Naive thymus-derived CD8-positive, alpha-beta T cell (primary cell): Measurements from ENCODE around the gene C6orf132. TPM values are rescaled to one million over a fixed set of nuclear protein-coding genes. Genes with fewer than 3 reads are reported as not detected.
"Not testable (repeated sequence)": the region's sequence is repeated elsewhere in the genome, so short reads cannot be mapped to it uniquely, and the experiment has no call there.

Experiments used
- ATAC-seq, 2 donors: fragments of 150-1000 bp; cut with Tn5 transposase in 1 of 2; sonication (Bioruptor Pico), chemical (Tn5 transposase) in 1 of 2; 1 replicate in 1 of 2; 2 replicates in 1 of 2; pipeline ENCODE4 v1.10.0; 2021; ENCODE audit warnings: mild to moderate bottlenecking in 2 of 2, moderate library complexity in 2 of 2
- POLR2A ChIA-PET: fragments of 350-600 bp; sonication (Branson Sonifier 250); formaldehyde crosslinking; loops from one replicate; lab custom pipeline; 2021; ENCODE audit warnings: antibody characterized with exemption; lab: Charles Lee
- DNase-seq, 10 donors: peaks; one replicate each; pipeline versions ENCODE4 v3.0.0 to v3.0.0-alpha.2; 2020 to 2022
- H3K27ac Mint-ChIP-seq, 10 donors: one replicate each; pipeline ENCODE4 v1.8.0; 2020 to 2022; ENCODE audit warnings: mild to moderate bottlenecking in 10 of 10, mixed read lengths in 10 of 10, moderate library complexity in 4 of 10, inconsistent platforms in 1 of 10
- H3K27me3 Mint-ChIP-seq, 5 donors: one replicate each; pipeline ENCODE4 v1.8.0; 2021 to 2022; ENCODE audit warnings: mixed read lengths in 5 of 5
- H3K36me3 Mint-ChIP-seq, 3 donors: one replicate each; pipeline ENCODE4 v1.8.0; 2020 to 2022; ENCODE audit warnings: mixed read lengths in 3 of 3, mild to moderate bottlenecking in 2 of 3, inconsistent platforms in 1 of 3
- H3K4me1 Mint-ChIP-seq, 4 donors: one replicate each; pipeline ENCODE4 v1.8.0; 2021 to 2022; ENCODE audit warnings: mixed read lengths in 4 of 4
- H3K4me3 Mint-ChIP-seq, 10 donors: one replicate each; pipeline ENCODE4 v1.8.0; 2020 to 2022; ENCODE audit warnings: mild to moderate bottlenecking in 10 of 10, mixed read lengths in 10 of 10, moderate library complexity in 6 of 10, inconsistent platforms in 1 of 10
- H3K9me3 Mint-ChIP-seq, 9 donors: one replicate each; pipeline ENCODE4 v1.8.0; 2020 to 2022; ENCODE audit warnings: mixed read lengths in 9 of 9, mild to moderate bottlenecking in 3 of 9, inconsistent platforms in 1 of 9, moderate library complexity in 1 of 9
- polyA plus RNA-seq, 3 donors: library from polyadenylated mRNA; unstranded; fragments of 300-500 nt; fragmentation: Illumina TruSeq; gene quantifications; one replicate each; pipeline ENCODE4 v1.2.3, GENCODE V29; 2021
- total RNA-seq, 8 experiments: library from RNA in 2 of 8; stranded (reverse) in 2 of 8; gene quantifications; one replicate each; pipeline ENCODE4 v1.2.3 and lab custom pipeline; 2021 to 2026

C6orf132 gene
- total and polyA plus RNA-seq, 5 experiments from 2014 or later, result 0.08 to 0.13 (median 0.08) TPM; not detected in 2

- Mint-ChIP-seq H3K27me3 (peaks cover 0 to 11% (median 2%) of the 10 kb centered on the region in 5 donors), H3K4me3 (no peak overlapping the region), H3K36me3 (no peaks in the 10 kb centered on the region), H3K9me3 (no peaks in the 10 kb centered on the region), H3K4me1 (peaks cover 0 to 2% (median 0%) of the 10 kb centered on the region in 4 donors), H3K27ac (no peak overlapping the region)
- ATAC-seq (no peak), DNase-seq (no peak)
- POLR2A ChIA-PET, result no interaction called here
Observed at GRCh38 chr6:42158011-42158410, 15.6 kb upstream of the C6orf132 start.

DNA sequence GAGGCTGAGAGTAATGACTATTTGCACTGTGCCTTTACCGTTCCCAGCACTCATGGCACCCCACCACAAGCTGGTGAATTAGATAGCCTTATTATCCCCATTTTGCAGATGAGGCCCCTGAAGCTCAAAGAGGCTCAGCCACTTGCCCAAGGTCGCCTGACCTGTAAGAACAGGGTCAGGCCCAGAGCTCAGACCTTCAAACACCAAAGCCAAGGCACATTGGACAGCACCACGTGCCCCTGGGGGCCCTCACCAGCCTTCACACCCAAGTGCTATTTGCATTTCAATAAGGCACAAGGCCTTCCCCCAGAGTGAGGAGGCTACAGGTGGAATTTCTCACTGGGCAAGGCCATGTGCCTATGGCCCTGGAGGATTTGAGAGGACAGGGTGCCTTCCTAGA, 14.2 kb upstream of the C6orf132 start:
- Mint-ChIP-seq H3K27ac (peak overlapping the region in 1 of 10 donors; percentile 54), H3K9me3 (no peaks in the 10 kb centered on the region), H3K27me3 (peaks cover 0 to 6% (median 1%) of the 10 kb centered on the region in 5 donors), H3K4me3 (no peak overlapping the region), H3K4me1 (peaks cover 0 to under 1% (median 0%) of the 10 kb centered on the region in 4 donors), H3K36me3 (no peaks in the 10 kb centered on the region)
- POLR2A ChIA-PET, result no interaction called here
- ATAC-seq, result no peak
- DNase-seq, result no peak

GRCh38 chr6:42155293-42155692, 12.9 kb upstream of the C6orf132 start:
- DNase-seq, result no peak
- H3K9me3 Mint-ChIP-seq, result no peaks in the 10 kb centered on the region
- H3K4me3 Mint-ChIP-seq, result no peak overlapping the region
- POLR2A ChIA-PET, result interaction anchor here (0.6 to 1.2 kb wide), 2 partner anchors 11 to 367 kb away, joined by 4 read pairs; no protein-coding TSS in a partner anchor
- no peaks in the 10 kb centered on the region for H3K4me1 Mint-ChIP-seq
- H3K27ac Mint-ChIP-seq, result no peak overlapping the region
- H3K27me3 Mint-ChIP-seq, result no peaks in the 10 kb centered on the region
- ATAC-seq, result no peak
- no peaks in the 10 kb centered on the region for H3K36me3 Mint-ChIP-seq

DNA sequence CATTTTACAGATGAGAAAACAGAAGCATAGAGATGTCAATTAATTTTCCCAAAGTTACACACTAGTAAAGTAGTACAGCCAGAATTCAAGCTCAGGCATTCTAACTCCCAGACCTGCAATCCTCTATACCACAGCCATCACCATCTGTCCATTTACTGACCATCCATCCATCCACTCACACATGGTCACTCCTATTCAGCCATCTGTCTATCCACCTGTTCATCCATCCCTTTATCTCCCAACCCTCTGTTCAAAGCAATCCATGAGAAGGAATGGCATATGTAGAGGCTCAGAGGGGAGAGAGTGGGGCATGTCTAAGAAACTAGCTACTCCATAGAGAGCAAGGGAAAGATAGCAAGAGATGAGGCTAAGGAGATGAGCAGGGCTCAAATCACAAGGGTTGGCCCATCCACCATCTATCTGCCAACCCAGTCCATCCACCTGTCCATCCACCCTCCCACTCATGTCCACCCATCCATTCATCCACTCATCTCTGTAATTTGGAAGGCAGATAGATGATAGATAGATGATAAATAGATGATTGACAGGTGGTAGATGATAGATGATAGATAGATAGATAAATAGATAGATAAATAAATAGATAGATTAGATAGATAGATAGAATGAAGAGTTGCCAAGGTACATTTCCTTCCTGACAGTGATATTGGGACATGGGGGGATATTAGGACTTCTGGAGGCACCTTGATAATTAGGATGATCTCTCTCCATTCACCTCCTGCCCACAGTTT, 12.2 kb upstream of the C6orf132 start:
- no peaks in the 10 kb centered on the region for H3K9me3 Mint-ChIP-seq
- H3K4me3 Mint-ChIP-seq, result no peak overlapping the region
- ATAC-seq, result no peak
- H3K4me1 Mint-ChIP-seq, result no peaks in the 10 kb centered on the region
- no peak for DNase-seq
- no peaks in the 10 kb centered on the region for H3K36me3 Mint-ChIP-seq
- H3K27ac Mint-ChIP-seq, result no peak overlapping the region
- no peaks in the 10 kb centered on the region for H3K27me3 Mint-ChIP-seq
- POLR2A ChIA-PET, result interaction anchor here (1.2 kb wide), 1 partner anchor 366 kb away, joined by 4 read pairs; no protein-coding TSS in a partner anchor

- H3K27ac Mint-ChIP-seq, result no peak overlapping the region
- ATAC-seq, result no peak
- no peak for DNase-seq
- H3K4me1 Mint-ChIP-seq, result no peaks in the 10 kb centered on the region
- no peak overlapping the region for H3K4me3 Mint-ChIP-seq
- H3K36me3 Mint-ChIP-seq, result no peaks in the 10 kb centered on the region
- POLR2A ChIA-PET, result no interaction called here
- no peaks in the 10 kb centered on the region for H3K9me3 Mint-ChIP-seq
- H3K27me3 Mint-ChIP-seq, result peaks cover 0 to 1% (median 0%) of the 10 kb centered on the region in 5 donors
Observed at GRCh38 chr6:42153921-42154320, 11.5 kb upstream of the C6orf132 start.

- POLR2A ChIA-PET, result not testable (repeated sequence)
Observed at GRCh38 chr6:42152528-42153213, 10.3 kb upstream of the C6orf132 start.

GRCh38 chr6:42152024-42152423, 9.6 kb upstream of the C6orf132 start:
- DNase-seq (no peak), ATAC-seq (no peak)
- H3K27me3 Mint-ChIP-seq, result peaks cover 0 to 1% (median 0%) of the 10 kb centered on the region in 5 donors
- no peaks in the 10 kb centered on the region for H3K36me3 Mint-ChIP-seq
- POLR2A ChIA-PET, result no interaction called here
- no peaks in the 10 kb centered on the region for H3K9me3 Mint-ChIP-seq
- H3K4me1 Mint-ChIP-seq, result no peaks in the 10 kb centered on the region
- H3K4me3 Mint-ChIP-seq, result no peak overlapping the region
- H3K27ac Mint-ChIP-seq, result no peak overlapping the region

More at GRCh38 chr6:42152528-42153213, 10.3 kb upstream of the C6orf132 start:
- H3K4me3 Mint-ChIP-seq, H3K36me3 Mint-ChIP-seq, H3K27me3 Mint-ChIP-seq, H3K4me1 Mint-ChIP-seq, ATAC-seq, DNase-seq, H3K9me3 Mint-ChIP-seq, H3K27ac Mint-ChIP-seq: not testable (repeated sequence)

DNA sequence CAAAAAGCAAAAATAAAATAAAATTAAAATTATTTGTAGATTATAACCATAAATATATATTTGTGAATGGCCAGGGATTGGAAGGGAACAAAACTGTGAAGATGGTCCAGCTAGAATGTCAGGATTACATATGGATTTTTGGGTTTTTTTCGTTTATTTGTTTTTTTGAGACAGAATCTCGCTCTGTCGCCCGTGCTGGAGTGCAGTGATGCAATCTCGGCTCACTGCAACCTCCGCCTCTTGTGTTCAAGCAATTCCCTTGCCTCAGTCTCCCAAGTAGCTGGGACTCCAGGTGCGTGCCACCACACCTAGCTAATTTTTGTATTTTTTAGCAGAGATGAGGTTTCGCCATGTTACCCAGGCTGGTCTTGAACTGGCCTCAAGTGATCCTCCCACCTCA, 7.8 kb upstream of the C6orf132 start:
- H3K4me3 Mint-ChIP-seq, result no peak overlapping the region

DNA sequence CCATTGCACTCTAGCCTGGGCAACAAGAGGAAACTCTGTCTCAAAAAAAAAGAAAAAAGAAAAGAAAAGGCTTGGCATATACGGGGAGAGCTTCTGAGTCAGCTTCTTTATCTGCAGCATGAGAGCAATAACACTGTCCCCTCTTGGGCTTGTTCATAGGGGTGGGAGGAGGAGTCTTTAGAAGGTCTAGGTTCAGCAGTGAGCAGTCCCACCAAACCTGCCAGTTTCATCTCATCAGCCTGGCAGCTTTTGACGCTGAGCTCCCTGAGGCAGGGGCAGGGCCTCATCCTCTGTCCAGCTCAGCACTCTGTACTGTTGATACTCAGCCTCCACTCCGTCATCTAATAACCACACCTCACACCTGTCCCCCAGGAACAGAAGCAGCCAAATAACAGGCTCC, 5.6 kb upstream of the C6orf132 start:
- H3K9me3 Mint-ChIP-seq, result no peaks in the 10 kb centered on the region
- no peak overlapping the region for H3K4me3 Mint-ChIP-seq
- ATAC-seq (no peak), DNase-seq (no peak)
- POLR2A ChIA-PET, result interaction anchor here (0.7 kb wide), 1 partner anchor 506 kb away, joined by 6 read pairs; no protein-coding TSS in a partner anchor
- H3K4me1 Mint-ChIP-seq, result peaks cover 0 to 2% (median 0%) of the 10 kb centered on the region in 4 donors
- H3K27ac Mint-ChIP-seq, result no peak overlapping the region
- peaks cover 7 to 22% (median 13%) of the 10 kb centered on the region in 5 donors for H3K27me3 Mint-ChIP-seq
- H3K36me3 Mint-ChIP-seq, result no peaks in the 10 kb centered on the region

More for the DNA sequence above, 7.8 kb upstream of the C6orf132 start:
- no peaks in the 10 kb centered on the region for H3K36me3 Mint-ChIP-seq
- DNase-seq (no peak), ATAC-seq (no peak)
- H3K27me3 Mint-ChIP-seq, result peaks cover 0 to 6% (median 0%) of the 10 kb centered on the region in 5 donors
- H3K27ac Mint-ChIP-seq, result no peak overlapping the region
- POLR2A ChIA-PET, result interaction anchor here (0.7 kb wide), 1 partner anchor 181 kb away, joined by 4 read pairs; no protein-coding TSS in a partner anchor
- H3K4me1 Mint-ChIP-seq, result no peaks in the 10 kb centered on the region
- H3K9me3 Mint-ChIP-seq, result no peaks in the 10 kb centered on the region

DNA sequence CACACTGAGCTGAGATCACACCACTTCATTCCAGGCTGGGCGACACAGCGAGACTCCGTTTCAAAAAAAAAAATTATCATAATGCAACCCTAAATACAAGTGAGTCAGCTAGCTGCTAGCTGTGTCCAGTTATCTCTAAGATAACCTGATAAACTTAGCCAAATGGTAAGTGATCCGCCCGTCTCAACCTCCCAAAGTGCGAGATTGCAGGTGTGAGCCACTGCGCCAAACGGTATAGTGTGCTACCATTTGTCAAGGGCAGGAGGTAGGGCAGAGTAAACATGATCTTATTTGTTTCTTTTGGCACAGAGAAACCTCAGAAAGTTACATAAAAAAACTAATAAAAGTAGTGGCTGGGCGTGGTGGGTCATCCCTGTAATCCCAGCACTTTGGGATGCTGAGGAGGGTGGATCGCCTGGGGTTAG, 4.7 kb upstream of the C6orf132 start:
- no peak for ATAC-seq
- POLR2A ChIA-PET, result no interaction called here

GRCh38 chr6:42141603-42142117, 760 bp downstream of the C6orf132 start:
- peaks cover 2 to 20% (median 10%) of the 10 kb centered on the region in 4 donors for H3K4me1 Mint-ChIP-seq
- ATAC-seq (no peak), DNase-seq (no peak)
- POLR2A ChIA-PET, result no interaction called here
- H3K4me3 Mint-ChIP-seq, result peak overlapping the region in 8 of 10 donors; percentile 4 to 68 (median 29)
- H3K9me3 Mint-ChIP-seq, result no peaks in the 10 kb centered on the region
- no peaks in the 10 kb centered on the region for H3K36me3 Mint-ChIP-seq
- no peak overlapping the region for H3K27ac Mint-ChIP-seq
- H3K27me3 Mint-ChIP-seq, result peaks cover 16 to 35% (median 24%) of the 10 kb centered on the region in 5 donors

More for the DNA sequence above, 4.7 kb upstream of the C6orf132 start:
- H3K4me3 Mint-ChIP-seq, result no peak overlapping the region
- peaks cover 10 to 28% (median 18%) of the 10 kb centered on the region in 5 donors for H3K27me3 Mint-ChIP-seq
- H3K27ac Mint-ChIP-seq, result no peak overlapping the region
- peaks cover 2 to 7% (median 5%) of the 10 kb centered on the region in 4 donors for H3K4me1 Mint-ChIP-seq
- no peaks in the 10 kb centered on the region for H3K36me3 Mint-ChIP-seq
- no peaks in the 10 kb centered on the region for H3K9me3 Mint-ChIP-seq
- DNase-seq, result no peak

- H3K4me3 Mint-ChIP-seq, result peak overlapping the region in 7 of 10 donors; percentile 4 to 68 (median 30)
- ATAC-seq (no peak), DNase-seq (no peak)
- peaks cover 6 to 24% (median 14%) of the 10 kb centered on the region in 4 donors for H3K4me1 Mint-ChIP-seq
- H3K27me3 Mint-ChIP-seq, result peaks cover 16 to 35% (median 24%) of the 10 kb centered on the region in 5 donors
- H3K27ac Mint-ChIP-seq, result no peak overlapping the region
- no peaks in the 10 kb centered on the region for H3K9me3 Mint-ChIP-seq
- H3K36me3 Mint-ChIP-seq, result no peaks in the 10 kb centered on the region
- POLR2A ChIA-PET, result no interaction called here
Observed at GRCh38 chr6:42140756-42141602, 1.4 kb downstream of the C6orf132 start.
